HG03039 (cell line): Measurements from ENCODE around the gene MYBPHL.

Experiments
- ATAC-seq: cut with Tn5 transposase; IDR thresholded peaks from one replicate; pipeline ENCODE4 v1.9.1; 2021; ENCODE audit warnings: mild to moderate bottlenecking, moderate library complexity; ENCODE audit not compliant: unreplicated experiment

MYBPHL gene, protein sequence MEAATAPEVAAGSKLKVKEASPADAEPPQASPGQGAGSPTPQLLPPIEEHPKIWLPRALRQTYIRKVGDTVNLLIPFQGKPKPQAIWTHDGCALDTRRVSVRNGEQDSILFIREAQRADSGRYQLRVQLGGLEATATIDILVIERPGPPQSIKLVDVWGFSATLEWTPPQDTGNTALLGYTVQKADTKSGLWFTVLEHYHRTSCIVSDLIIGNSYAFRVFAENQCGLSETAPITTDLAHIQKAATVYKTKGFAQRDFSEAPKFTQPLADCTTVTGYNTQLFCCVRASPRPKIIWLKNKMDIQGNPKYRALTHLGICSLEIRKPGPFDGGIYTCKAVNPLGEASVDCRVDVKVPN

DNA sequence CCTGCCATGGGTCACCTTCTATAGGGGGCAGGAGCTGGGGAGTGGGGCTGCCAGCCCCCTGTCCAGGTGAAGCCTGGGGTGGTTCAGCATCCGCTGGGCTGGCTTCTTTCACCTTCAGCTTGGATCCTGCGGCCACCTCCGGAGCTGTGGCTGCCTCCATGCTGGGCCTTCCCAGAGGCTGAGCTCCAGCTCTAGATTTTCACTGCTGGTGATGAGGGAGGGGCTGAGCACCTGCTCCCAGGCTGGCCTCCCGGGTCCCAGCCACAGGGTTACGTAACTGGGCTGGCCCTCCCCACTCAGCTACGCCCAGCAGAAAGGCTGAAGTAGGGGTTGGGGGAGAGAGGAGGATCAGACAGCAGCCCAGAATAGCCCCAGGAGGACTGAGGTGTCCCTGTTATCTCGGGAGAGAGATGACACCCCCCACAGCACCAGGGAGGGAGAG lies at the start of gene MYBPHL:
TSS of gene MYBPHL (minus strand) at position 180 of the 442 bp plus-strand sequence. CDS start at position 160, 20 bp downstream.
- ATAC-seq, result no peak

DNA sequence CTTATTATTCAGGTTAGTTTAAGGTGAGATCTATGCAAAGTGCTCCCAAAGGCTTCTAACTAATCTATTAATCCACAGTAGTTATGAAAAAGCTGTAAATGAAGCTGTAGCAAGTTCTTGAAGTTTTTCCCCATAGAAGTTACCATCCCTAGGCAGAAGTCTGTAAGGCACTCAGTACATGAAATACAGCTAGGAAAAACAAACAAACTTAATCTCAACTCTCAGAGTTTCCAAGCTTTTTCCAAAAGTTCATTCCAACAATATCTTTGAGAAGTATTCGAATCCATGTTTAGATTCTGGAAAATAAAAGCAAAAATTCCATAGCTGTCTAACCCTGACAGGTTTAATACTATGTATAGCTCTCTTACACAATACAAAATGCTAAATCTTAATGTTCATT lies 49.7 kb upstream of the MYBPHL start:
- no peak for ATAC-seq

DNA sequence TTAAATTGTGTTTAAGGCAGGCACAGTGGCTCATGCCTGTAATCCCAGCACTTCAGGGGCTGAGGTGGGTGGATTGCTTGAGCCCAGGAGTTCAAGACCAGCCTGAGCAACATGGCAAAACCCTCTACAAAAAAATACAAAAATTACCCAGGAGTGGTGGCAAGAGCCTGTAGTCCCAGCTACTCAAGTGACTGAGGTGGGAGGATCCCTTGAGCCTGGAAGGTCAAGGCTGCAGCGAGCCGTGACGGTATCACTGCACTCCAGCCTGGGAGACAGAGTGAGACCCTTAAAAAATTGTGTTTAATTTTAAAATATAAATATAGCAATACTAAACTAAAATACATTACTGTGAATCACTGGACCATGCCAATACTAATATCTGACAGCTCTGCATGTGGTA lies 48.1 kb upstream of the MYBPHL start:
- ATAC-seq, result no peak

DNA sequence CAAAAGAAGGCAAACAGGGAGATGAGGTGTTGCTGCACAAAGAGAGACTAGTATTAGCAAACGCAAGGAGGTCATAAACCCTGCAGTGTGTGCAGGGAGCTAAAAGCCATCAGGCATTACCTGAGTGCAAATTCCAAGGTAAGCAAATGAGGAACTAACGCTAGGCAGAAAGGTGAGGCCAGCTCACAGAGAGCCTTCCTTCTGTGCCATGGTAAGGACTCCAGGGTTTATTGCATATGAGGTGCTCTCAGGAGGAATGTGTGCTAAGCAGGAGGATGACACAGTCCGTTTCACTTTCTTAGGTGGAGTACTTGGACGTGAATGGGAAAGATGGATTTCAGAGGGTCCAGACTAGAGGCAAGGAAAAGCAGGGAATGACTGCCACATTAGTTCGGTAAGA lies 44.6 kb upstream of the MYBPHL start:
- ATAC-seq, result no peak

DNA sequence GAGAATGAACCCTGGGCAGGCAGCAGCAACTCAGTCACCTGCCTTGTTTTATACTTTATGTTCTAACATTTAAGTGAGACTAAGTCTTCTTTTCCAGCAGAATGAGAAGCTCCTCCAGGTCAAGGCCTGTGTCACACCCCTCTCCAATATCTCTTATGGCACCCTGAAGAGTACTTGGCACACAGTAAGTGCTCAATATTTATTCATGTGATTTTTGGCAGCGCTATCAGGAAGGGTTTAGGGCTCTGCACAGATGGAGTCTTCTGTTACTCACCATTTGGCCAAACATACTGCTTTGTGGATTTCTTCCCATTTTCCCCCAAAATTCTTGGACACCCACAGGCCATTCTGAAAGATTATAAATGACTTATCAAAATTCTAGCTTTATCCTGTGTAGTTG lies 43.8 kb upstream of the MYBPHL start:
- no peak for ATAC-seq

DNA sequence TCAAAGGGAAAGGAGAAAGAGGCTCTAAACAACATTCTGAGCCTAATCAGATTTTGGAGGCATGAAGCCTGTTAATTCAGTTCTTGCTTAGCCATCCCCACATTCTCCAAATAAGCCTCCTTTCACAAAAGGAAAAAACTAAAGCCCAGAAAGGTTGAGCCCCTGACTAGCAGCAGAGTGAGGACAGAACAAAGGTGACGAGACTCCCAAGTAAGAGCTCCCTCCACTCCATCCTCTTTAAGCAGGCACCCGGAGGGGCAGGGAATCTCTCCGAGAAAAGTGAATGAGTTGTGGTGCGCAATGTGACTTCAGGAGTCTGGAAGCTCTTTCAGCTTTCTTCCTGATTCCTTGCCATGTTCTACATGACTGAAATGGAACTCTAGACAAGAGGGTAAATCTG lies 43.4 kb upstream of the MYBPHL start:
- no peak for ATAC-seq

DNA sequence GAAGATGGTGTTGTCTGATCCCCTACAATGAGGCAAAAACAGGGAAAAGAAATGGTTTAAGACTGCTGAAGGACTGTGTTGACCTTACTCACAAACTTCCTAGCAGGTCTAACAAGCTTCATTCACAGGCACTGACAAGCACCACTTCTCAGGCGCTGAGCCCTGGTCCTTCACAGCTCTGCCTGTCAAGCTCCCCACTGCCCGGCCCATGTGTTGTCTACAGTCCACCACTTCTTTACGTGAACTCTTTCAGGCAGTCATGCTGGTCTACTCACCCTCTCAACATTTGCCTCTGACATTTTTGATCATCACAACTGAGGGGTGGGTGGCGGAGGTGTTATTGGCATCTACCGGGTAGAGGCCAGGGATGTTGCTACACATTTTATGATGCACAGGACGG lies 40.7 kb upstream of the MYBPHL start:
- ATAC-seq, result no peak

DNA sequence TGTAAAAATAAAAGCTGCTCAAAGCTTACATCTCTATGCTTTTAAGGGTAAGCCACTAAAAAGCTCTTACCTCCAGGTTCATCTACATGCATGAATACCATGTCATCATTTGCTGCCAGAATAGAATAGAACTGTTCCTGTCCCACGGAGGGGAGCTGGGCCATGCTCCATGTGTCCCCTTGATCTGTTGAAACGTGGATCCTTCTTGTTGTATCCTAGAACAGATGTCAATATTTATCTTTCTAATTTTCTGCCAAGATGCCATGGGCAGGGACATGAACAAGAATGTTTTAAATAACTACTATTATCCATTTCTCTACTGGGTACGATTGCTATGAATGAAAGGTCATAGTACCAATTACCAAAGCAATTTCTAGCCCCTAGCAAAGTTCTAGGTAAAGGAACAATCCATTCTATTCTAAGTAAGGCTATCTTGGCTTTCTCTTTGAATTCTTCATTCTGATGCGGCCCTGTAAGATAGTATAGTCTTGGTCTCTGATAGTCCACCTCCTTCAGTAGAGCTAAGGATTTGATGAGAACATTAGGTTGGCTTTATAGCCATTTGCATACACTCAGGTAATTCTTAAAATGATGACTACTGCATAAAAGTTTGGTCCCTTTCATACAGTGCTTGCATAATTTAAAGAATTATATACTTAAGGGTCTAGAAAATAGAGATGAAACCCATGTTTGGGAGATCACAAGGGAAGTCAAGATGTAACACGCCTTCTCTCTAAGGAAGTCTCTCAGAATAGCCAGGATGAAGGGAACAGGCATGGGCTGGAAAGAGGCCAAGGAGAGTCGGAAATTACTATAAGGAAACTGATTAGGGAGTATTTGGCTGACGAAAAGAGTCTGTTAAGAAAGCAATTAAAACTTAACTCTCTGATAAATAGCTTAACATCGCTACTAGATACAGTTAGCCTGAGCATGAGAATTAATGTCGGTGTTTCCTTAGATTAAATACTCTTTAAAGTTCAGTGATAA lies 35.4 kb upstream of the MYBPHL start:
- ATAC-seq, result no peak

DNA sequence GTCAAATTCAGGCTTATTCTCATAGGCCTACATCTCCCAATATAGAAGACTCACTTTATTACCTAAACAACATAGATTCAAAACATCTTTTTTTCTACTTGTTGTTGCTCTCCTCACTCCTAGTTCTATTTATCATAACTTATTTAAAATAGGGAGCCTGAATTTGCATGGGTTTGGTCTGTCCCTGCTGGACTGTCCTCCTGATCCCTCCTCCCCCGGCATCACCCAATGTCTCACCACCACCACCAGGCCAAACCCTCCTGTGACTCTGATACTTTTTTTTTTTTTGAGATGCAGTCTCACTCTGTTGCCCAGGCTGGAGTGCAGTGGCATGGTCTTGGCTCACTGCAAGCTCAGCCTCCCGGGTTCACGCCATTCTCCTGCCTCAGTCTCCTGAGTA lies 31.8 kb upstream of the MYBPHL start:
- no peak for ATAC-seq

DNA sequence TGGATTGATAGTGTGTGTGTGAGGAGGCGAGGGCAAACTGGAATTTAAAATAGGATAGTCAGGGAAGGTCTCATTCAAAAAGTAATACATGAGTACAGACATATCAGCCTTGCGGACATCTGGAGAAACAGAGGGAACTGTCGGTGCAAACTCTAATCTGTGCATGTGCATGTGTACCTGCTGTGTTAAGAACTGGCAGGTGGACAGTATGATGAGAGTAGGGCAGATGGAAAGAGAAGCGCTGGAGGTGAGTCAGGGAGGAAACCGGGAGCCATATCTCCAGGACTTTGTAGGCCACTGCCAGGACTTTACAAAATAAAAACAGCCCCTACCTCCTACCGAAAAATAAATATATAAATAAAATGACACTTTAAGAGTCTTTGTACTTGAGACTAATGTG lies 31.3 kb upstream of the MYBPHL start:
- ATAC-seq, result no peak

DNA sequence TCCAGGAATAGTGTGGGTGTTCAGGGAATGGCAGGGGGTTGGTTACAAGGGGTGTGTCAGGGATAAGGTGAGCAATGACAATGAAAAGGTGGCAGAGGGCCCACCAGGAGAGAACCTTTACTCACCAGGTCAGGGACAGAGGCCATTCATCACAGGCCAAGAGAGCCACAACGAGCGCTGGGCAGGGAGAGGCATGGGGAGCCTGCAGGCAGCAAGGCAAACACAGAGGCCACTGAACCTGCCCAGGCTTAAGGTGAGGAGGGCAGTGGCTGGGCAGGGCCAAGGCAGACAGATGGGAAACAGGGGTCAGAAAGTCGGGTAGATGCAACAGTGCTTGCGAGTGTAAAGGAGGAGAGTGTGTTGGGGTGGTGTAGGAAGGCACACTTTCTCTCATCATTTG lies 28.3 kb upstream of the MYBPHL start:
- ATAC-seq, result no peak

DNA sequence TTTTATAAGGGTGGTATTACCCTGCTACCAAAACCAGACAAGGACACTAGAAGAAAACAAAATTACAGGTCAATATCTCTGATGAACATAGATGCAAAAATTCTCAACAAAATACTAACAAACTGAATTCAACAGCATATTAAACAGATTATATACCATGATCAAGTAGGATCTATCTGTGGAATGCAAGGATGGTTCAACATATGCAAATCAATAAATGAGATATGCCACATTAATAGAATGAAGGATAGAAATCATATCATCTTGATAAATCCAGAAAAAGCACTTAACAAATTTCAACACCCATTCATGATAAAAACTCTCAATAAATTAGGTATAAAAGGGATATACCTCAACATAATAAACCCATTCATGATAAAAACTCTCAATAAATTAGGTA lies 24.3 kb upstream of the MYBPHL start:
- no peak for ATAC-seq

DNA sequence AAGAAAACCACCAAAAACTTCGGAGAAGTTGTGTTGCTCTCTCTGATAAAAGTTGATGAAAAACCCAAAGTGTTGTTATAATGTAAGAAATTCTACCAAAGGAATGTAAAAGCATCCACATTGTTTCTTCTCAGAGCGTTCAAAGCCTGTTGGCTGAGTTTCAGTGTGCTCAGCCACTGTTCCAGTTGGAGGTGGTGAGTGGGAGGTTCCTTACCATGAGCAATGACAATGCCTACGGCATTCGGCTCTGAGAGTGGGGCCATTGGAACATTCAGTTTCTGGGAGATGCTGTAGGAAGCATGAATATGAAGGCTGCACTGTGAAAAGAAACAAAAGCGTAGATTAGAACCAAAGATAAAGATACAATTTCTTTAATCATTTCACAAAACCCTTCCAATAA lies 20.5 kb upstream of the MYBPHL start:
- ATAC-seq, result no peak

DNA sequence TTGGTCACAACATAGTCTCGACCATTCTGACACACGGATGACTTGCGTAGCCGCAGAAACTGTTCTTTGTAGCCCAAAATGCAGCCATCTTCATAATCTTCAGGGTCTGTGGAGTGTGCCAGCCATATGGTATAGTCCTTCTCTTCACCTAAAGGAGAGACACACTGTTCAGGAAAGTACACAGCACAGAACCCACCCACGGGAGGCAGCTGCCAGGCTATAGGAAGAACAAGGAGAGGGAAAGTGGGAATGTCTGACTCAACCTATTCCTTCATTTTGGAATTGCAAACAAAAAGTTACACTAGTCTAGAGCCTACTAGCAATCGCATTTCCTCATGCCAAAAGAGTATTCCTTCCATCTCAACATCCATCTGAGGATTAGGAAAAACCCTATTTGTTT lies 16.2 kb upstream of the MYBPHL start:
- ATAC-seq, result no peak

DNA sequence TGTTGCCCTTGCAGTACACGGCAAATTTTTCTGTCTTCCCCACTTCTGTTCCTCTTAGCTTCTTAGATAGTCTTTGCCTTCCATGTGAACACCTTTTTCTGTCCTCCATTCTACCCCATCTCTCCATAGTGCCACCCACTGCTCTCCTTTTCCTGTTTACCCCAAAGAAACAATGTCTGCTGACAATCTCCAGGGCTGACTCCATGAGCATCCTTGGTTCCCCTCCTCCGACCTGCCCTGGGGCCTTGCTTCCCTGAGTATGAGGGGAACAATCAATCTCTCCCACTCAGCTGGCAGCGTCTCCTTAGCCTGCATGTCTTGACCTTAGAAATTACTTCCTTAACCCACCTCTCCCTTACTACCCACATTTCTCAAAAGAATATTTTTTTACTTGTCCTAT lies 12.3 kb upstream of the MYBPHL start:
- ATAC-seq, result no peak

DNA sequence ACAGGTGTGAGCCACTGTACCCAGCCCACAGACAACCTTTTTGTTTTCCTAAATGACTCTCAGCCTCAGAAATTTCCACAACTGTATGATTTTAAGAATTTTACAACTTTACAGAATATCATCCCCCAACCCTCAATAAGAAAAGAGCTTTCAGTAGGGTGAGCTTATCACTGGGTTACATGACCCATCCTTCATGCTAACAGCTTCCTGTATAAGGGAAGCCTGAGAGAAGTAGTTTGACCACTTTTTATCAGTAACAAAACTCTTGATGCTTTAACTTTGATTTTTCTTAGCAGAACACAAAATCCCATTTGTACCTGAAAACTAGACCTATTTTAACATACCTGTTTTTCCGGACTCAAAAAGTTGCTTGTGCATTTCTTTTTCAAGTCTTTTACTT lies 9.7 kb upstream of the MYBPHL start:
- ATAC-seq, result no peak

DNA sequence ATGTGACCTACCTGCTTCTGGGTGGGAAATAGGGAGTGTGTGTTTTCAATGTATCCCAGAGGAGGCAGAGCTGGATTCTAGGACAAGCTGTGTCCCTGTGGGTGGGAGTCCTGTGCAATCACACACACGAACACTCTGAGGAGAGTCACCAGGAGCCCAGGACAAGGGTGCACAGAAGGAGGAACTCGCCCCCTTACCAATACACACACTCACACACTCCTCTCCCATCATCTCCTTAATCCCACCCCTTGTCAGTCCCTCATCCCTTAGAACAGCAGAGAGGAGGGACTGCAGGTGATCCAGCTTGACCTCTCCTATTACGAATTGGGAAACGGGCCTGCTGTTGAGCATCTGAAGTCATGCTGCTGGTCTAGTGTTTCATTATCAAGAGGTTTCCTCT lies 8.5 kb upstream of the MYBPHL start:
- no peak for ATAC-seq

DNA sequence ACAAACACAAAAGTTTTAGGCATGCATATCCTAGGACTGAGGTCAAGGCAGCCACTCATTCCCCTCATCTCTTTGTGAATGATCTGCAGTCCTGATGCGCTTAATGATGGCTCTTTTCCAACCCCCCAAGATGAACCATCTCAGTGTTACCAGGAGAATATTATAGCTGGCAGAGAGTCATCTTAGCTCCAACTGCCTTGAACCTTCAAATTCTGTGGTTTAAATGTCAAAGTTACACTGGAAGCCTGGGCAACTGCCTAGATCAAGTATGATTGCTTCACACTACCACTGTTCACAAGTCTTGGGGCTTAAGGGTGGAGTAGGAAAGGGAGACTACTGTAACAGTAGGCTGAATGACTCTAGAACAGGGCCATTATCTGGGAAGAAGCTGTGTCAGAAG lies 8.0 kb upstream of the MYBPHL start:
- no peak for ATAC-seq

DNA sequence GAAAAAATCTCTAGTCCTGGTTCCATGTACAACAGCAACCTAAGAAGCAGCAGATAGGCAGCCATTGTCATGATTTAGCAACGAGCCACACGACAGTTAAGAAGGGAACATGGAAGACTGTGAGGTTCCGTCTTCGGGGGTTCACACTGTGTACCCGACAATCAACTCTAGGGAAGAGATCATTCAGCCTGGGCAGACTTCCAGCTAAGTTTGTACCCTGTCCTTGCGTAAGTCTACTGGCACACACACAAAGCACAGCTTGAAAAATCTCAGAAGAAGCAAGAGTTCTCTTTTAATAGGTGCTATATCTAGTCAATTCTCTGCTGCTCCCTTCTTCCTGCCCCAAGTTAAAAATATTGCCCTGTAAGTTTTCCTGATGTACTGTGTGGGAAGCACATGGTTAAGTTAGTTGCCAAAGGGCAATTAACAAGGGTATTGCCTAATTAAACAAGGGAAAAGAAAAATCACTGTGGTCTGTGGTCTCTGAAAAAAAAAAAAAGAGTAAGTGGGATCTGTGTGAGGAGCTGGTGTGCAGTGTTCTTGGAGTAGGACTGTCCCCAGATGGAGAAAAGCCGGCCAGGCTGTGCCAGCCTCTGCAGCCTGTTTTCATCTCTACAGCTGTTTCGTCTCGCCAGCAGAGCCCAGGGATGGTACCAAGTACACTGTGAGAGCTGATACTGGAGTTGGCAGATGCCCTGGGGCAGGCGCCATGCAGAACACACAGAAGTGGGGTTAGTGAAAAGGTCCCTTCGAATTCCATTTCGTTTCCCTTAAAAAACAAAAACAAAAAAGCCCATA lies 6.4 kb upstream of the MYBPHL start:
- no peak for ATAC-seq

DNA sequence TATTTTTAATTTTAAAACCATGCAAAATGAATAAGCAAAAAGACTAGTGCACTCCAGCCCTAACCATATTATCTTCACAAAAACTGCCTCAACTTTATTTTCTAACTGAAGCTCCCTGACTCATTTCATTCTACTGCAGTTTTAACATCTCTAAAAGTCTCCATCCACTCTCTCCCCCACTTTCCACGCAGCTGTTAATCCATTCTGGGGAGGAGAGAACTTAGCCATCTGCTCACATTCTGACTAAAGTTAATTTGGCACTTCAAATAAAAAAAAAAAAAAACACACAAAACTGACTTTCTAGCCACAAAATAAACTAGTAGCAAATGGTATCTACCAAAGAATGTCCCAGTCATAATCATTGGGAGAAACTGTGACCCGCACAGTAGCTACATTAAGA lies 5.4 kb upstream of the MYBPHL start:
- ATAC-seq, result no peak

DNA sequence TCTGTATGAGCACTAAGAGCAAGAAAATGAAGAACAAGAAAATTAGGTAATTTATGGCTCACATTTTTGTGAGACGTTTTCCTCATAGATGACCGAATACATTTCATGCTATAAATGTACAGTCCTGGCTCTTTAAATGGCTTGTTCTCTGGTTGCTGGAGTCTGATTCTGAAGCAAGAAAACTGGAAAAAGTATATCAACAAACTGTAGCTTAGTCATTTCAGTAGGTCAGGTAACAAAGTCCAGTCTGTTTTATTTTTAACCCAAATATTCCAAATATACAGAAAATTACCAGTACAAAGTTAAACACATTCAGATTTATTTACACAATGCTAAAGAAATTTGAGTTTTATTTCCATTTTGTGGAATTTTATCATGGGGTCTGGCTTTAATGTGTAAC lies 2.5 kb upstream of the MYBPHL start:
- no peak for ATAC-seq
